PC-9 (cell line): Measurements from ENCODE around the gene ARHGDIB.

Experiments used
- CTCF ChIP-seq: fragments of 200-600 bp; sonication (generic); conservative IDR thresholded peaks from 2 replicates; pipeline ENCODE4 v1.6.1; 2017; ENCODE audit warnings: mixed run types, antibody characterized with exemption, mild to moderate bottlenecking, moderate library complexity
- EZH2 ChIP-seq: fragments of 200-600 bp; sonication (generic); IDR thresholded peaks from 2 replicates; pipeline ENCODE4 v1.8.0; 2017; ENCODE audit warnings: antibody characterized with exemption, low read depth

DNA sequence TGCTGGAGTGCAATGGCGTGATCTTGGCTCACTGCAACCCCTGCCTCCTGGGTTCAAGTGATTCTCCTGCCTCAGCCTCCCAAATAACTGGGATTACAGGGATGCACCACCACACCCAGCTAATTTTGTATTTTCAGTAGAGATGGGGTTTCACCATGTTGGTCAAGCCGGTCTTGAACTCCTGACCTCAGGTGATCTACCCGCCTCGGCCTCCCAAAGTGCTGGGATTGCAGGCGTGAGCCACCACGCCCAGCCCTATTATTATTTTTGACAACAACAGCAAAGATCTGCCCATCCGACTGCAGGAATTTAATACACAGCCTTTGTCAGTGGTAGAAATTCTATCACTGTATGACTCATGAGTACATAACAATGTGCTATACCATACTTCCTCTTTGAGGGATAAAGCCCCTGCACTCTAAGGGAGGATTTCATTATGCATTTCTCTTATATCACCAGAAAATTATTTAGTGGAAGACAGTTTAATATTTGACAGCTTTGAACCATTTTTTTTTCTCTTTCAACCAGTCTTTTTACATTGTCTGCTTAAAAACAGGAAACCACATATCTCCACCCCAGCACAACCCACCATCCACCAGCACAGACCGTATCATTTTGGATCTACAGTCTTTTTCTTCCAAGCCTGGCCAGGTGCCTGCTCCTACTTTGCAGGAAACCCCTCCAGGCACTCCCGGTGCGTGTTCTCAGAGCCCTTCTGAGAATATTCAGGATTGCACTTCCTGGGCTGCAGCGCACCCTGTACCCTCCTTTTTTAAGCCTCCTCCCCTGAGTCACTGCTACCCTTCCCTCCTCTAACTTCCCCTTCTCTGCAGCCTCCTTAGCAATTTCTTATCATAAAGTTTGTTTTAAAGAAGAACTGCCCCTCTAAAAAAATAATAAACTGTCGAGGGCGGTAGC lies 594 bp downstream of the ARHGDIB start:
- no peak for TF ChIP-seq CTCF
- TF ChIP-seq EZH2, result no peak
